Duodenal mucosa (tissue), 2 donors: Measurements from ENCODE around the gene ALPG.
"Not testable (repeated sequence)": the region's sequence is repeated elsewhere in the genome, so short reads cannot be mapped to it uniquely, and the experiment has no call there.

ENCODE experiments used
- H3K27ac ChIP-seq: one replicate; pipeline ENCODE4 v1.7.0; 2013; ENCODE audit warnings: low read depth, low read length
- H3K27me3 ChIP-seq, 2 donors: one replicate each; pipeline ENCODE4 v1.7.0; 2013; ENCODE audit warnings: low read length in 2 of 2, control low read depth in 1 of 2; ENCODE audit not compliant: insufficient read depth in 2 of 2, control insufficient read depth in 1 of 2
- H3K36me3 ChIP-seq, 2 donors: one replicate each; pipeline ENCODE4 v1.7.0; 2013; ENCODE audit warnings: low read length in 2 of 2, control low read depth in 1 of 2; ENCODE audit not compliant: insufficient read depth in 2 of 2, control insufficient read depth in 1 of 2
- H3K4me1 ChIP-seq, 2 donors: one replicate each; pipeline ENCODE4 v1.7.0; 2013; ENCODE audit warnings: low read length in 2 of 2, control low read depth in 1 of 2; ENCODE audit not compliant: insufficient read depth in 2 of 2, control insufficient read depth in 1 of 2
- H3K4me3 ChIP-seq, 2 donors: one replicate each; pipeline ENCODE4 v1.7.0; 2013; ENCODE audit warnings: low read length in 2 of 2, low read depth in 1 of 2
- H3K9ac ChIP-seq, 2 donors: one replicate each; pipeline ENCODE4 v1.7.0; 2013; ENCODE audit warnings: low read length in 2 of 2, low read depth in 1 of 2
- H3K9me3 ChIP-seq, 2 donors: one replicate each; pipeline ENCODE4 v1.7.0; 2013; ENCODE audit warnings: low read length in 2 of 2, control low read depth in 1 of 2; ENCODE audit not compliant: control insufficient read depth in 1 of 2

Gene ALPG

DNA sequence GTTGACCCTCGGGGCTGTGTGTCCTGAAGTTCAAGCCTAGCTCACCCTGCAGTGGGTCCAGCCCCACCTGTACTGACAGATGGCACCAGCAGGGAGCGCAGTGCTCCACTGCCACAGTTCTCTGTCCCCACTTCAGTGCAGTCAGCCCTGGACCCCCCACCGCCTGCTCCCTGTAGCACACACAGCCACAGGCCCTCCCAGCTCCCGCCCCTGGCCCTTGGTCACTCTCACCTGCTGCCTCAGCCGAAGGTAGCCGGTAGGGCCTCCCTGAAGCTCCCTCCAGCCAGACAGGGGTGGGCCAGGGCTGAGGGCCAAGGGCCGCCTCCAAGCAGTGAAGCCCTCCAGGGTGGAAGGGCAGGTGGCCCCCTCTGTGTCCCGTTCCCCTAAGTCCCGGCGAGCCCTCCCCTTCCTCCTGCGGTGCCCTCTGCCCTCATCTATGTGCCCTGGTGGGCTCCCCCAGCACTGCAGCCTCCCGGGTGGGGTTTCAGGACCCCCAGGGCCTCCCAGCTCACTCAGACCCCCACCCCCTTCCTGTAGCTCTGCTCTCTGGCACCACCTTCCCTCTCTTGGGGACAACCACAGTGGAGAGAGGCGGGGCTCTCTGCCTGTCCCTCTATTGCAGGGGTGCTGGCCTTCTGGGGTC is 38.9 kb upstream of the ALPG start:
- Histone ChIP-seq H3K36me3 (no peaks in the 10 kb centered on the region), H3K9me3 (no peaks in the 10 kb centered on the region), H3K9ac (no peak overlapping the region), H3K27ac (no peak overlapping the region), H3K4me3 (no peak overlapping the region), H3K4me1 (peaks cover 0 to 4% of the 10 kb centered on the region in 2 donors), H3K27me3 (no peaks in the 10 kb centered on the region)

DNA sequence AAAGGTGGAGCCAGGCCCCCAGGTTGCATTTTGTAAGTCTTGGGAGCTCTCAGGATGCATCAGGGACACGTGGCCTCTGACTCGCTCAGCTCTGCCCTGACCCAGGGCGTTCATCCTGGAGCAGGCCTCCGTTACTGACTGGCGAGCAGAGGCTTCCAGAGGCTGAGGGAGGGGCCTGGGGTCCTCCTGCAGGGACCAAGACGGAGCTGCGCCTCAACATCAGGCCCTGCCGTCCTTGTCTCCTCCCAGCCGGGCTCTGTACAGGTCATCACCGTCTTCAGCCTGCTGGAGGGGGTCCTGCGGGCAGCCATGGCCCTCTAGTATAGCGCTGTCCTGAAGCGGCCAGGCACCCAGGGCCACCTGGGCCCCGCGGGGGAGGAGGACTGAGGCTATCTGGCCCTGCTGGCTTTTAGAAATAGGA is 38.3 kb upstream of the ALPG start:
- no peak overlapping the region for H3K4me3 ChIP-seq
- peaks cover 0 to 4% of the 10 kb centered on the region in 2 donors for H3K4me1 ChIP-seq
- H3K27me3 ChIP-seq = no peaks in the 10 kb centered on the region
- H3K9me3 ChIP-seq = no peaks in the 10 kb centered on the region
- no peak overlapping the region for H3K27ac ChIP-seq
- H3K9ac ChIP-seq = no peak overlapping the region
- no peaks in the 10 kb centered on the region for H3K36me3 ChIP-seq

- Histone ChIP-seq H3K9me3 (no peaks in the 10 kb centered on the region), H3K27ac (no peak overlapping the region), H3K4me1 (no peaks in the 10 kb centered on the region), H3K9ac (no peak overlapping the region), H3K4me3 (no peak overlapping the region), H3K27me3 (no peaks in the 10 kb centered on the region), H3K36me3 (no peaks in the 10 kb centered on the region)
Measured at GRCh38 chr2:232369126-232369951, 37.3 kb upstream of the ALPG start.

GRCh38 chr2:232370007-232370406 is 36.6 kb upstream of the ALPG start:
- H3K27ac ChIP-seq = not testable (repeated sequence)

GRCh38 chr2:232372231-232373208 is 34.1 kb upstream of the ALPG start:
- H3K4me3 ChIP-seq = no peak overlapping the region
- H3K4me1 ChIP-seq = no peaks in the 10 kb centered on the region
- no peaks in the 10 kb centered on the region for H3K36me3 ChIP-seq
- no peak overlapping the region for H3K9ac ChIP-seq
- no peaks in the 10 kb centered on the region for H3K27me3 ChIP-seq
- no peaks in the 10 kb centered on the region for H3K9me3 ChIP-seq
- no peak overlapping the region for H3K27ac ChIP-seq

More at GRCh38 chr2:232370007-232370406, 36.6 kb upstream of the ALPG start:
- not testable (repeated sequence) for H3K9ac ChIP-seq, H3K4me1 ChIP-seq, H3K9me3 ChIP-seq, H3K4me3 ChIP-seq, H3K27me3 ChIP-seq, H3K36me3 ChIP-seq

DNA sequence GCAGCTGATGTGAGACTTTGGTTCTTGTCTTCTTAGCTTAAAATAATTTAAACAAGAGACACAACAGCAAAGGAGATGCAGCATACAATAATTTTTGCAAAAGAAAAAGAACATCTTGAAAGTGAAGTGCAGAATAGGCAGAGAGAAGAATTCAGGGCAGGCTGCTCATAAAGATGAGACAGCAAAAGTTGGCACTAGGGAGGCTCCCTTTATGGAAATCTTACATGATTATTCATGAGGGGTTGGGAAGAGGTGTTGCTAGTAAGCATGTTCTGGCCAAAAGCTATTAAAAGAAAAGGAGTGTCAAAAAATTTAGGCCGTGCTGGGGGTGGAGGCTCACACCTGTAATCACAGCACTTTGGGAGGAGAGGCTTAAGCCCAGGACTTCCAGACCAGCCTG is 32.3 kb upstream of the ALPG start:
- no peak overlapping the region for H3K9ac ChIP-seq
- H3K4me3 ChIP-seq = no peak overlapping the region
- H3K27ac ChIP-seq = no peak overlapping the region
- no peaks in the 10 kb centered on the region for H3K4me1 ChIP-seq
- H3K27me3 ChIP-seq = no peaks in the 10 kb centered on the region
- H3K36me3 ChIP-seq = no peaks in the 10 kb centered on the region
- no peaks in the 10 kb centered on the region for H3K9me3 ChIP-seq

GRCh38 chr2:232375164-232375563 is 31.5 kb upstream of the ALPG start:
- Histone ChIP-seq H3K27me3 (no peaks in the 10 kb centered on the region), H3K9me3 (no peaks in the 10 kb centered on the region), H3K27ac (no peak overlapping the region), H3K9ac (no peak overlapping the region), H3K36me3 (no peaks in the 10 kb centered on the region), H3K4me3 (no peak overlapping the region), H3K4me1 (no peaks in the 10 kb centered on the region)

GRCh38 chr2:232376260-232376659 is 30.4 kb upstream of the ALPG start:
- no peak overlapping the region for H3K4me3 ChIP-seq
- H3K4me1 ChIP-seq = no peaks in the 10 kb centered on the region
- no peaks in the 10 kb centered on the region for H3K27me3 ChIP-seq
- no peak overlapping the region for H3K9ac ChIP-seq
- H3K9me3 ChIP-seq = no peaks in the 10 kb centered on the region
- no peaks in the 10 kb centered on the region for H3K36me3 ChIP-seq
- H3K27ac ChIP-seq = no peak overlapping the region

- Histone ChIP-seq H3K27me3 (peaks cover 0 to under 1% of the 10 kb centered on the region in 2 donors), H3K27ac (no peak overlapping the region), H3K9ac (no peak overlapping the region), H3K9me3 (no peaks in the 10 kb centered on the region), H3K4me1 (no peaks in the 10 kb centered on the region), H3K4me3 (no peak overlapping the region), H3K36me3 (no peaks in the 10 kb centered on the region)
Measured at GRCh38 chr2:232376713-232377112, 29.9 kb upstream of the ALPG start.

- Histone ChIP-seq H3K36me3 (no peaks in the 10 kb centered on the region), H3K9ac (no peak overlapping the region), H3K27me3 (peaks cover 3 to 7% of the 10 kb centered on the region in 2 donors), H3K27ac (no peak overlapping the region), H3K4me3 (no peak overlapping the region), H3K9me3 (no peaks in the 10 kb centered on the region), H3K4me1 (no peaks in the 10 kb centered on the region)
Measured at GRCh38 chr2:232377319-232377718, 29.3 kb upstream of the ALPG start.
